IMR-90 (cell line): ENCODE data around the gene CRLF2. TPM values are rescaled to one million over a fixed set of nuclear protein-coding genes. Genes with fewer than 3 reads are reported as not detected.

Source experiments
- ATAC-seq: fragments of 200-7000 bp; cut with Tn5 transposase; 2 replicates; pipeline ENCODE4 v1.9.1; 2020; ENCODE audit warnings: low read depth, mild to moderate bottlenecking, moderate library complexity
- BruUV-seq: library from RNA; stranded (reverse); fragments of 400-500 nt; replicated peaks from 2 replicates; lab custom pipeline; 2021; lab: Mats Ljungman, UMichigan
- CTCF ChIA-PET: fragments of 300-600 bp; formaldehyde crosslinking; extraction: SDS; loops from one replicate; lab custom pipeline; 2021; ENCODE audit warnings: antibody characterized with exemption; lab: Yijun Ruan, JAX
- POLR2A ChIA-PET: fragments of 300-600 bp; sonication (Branson Sonifier 250); formaldehyde crosslinking; loops from one replicate; lab custom pipeline; 2022; ENCODE audit warnings: antibody characterized with exemption; ENCODE audit not compliant: unreplicated experiment; lab: Charles Lee
- DNase-seq: peaks from one replicate; pipeline ENCODE4 v3.0.0; 2013
- H2AFZ ChIP-seq: replicated peaks from 2 replicates; pipeline ENCODE3; 2013; ENCODE audit warnings: low read length, mild to moderate bottlenecking; ENCODE audit not compliant: poor library complexity
- H2AK5ac ChIP-seq: 2 replicates; pipeline ENCODE4 v1.6.1; 2013; ENCODE audit warnings: low read depth, low read length, inconsistent platforms
- H2AK9ac ChIP-seq: replicated peaks from 2 replicates; pipeline ENCODE3; 2013; ENCODE audit warnings: mild to moderate bottlenecking, low read depth, low read length, moderate library complexity; ENCODE audit not compliant: poor library complexity
- H2BK120ac ChIP-seq: 2 replicates; pipeline ENCODE4 v1.6.1; 2013; ENCODE audit warnings: low read depth, low read length, inconsistent platforms
- H2BK15ac ChIP-seq: 3 replicates; pipeline ENCODE4 v1.6.1; 2013; ENCODE audit warnings: low read depth, low read length, inconsistent platforms
- H2BK20ac ChIP-seq: 2 replicates; pipeline ENCODE4 v1.6.1; 2013; ENCODE audit warnings: low read depth, mild to moderate bottlenecking, inconsistent platforms, low read length, moderate library complexity
- H2BK5ac ChIP-seq: 2 replicates; pipeline ENCODE4 v1.6.1; 2013; ENCODE audit warnings: mild to moderate bottlenecking, low read depth, low read length, inconsistent platforms; ENCODE audit not compliant: poor library complexity, severe bottlenecking
- H3K14ac ChIP-seq: replicated peaks from 2 replicates; pipeline ENCODE4 v1.6.1; 2013; ENCODE audit warnings: low read depth, low read length, inconsistent platforms
- H3K18ac ChIP-seq: 2 replicates; pipeline ENCODE4 v1.6.1; 2013; ENCODE audit warnings: low read depth, low read length, control low read depth
- H3K23ac ChIP-seq: 2 replicates; pipeline ENCODE4 v1.6.1; 2013; ENCODE audit warnings: low read depth, low read length, inconsistent platforms
- H3K27ac ChIP-seq: 2 replicates; pipeline ENCODE4 v1.5.1; 2013; ENCODE audit warnings: mild to moderate bottlenecking, control low read depth, low read length; ENCODE audit not compliant: insufficient read depth
- H3K27me3 ChIP-seq: 2 replicates; pipeline ENCODE4 v1.6.1; 2013; ENCODE audit warnings: low read length; ENCODE audit not compliant: control insufficient read depth, insufficient read depth
- H3K36me3 ChIP-seq: 2 replicates; pipeline ENCODE4 v1.6.1; 2013; ENCODE audit warnings: low read length, mixed read lengths; ENCODE audit not compliant: control insufficient read depth, insufficient read depth
- H3K4ac ChIP-seq: 2 replicates; pipeline ENCODE4 v1.6.1; 2013; ENCODE audit warnings: low read depth, low read length, inconsistent platforms
- H3K4me1 ChIP-seq: 2 replicates; pipeline ENCODE4 v1.6.1; 2013; ENCODE audit warnings: low read length, mixed read lengths; ENCODE audit not compliant: control insufficient read depth, insufficient read depth
- H3K4me2 ChIP-seq: 2 replicates; pipeline ENCODE4 v1.6.1; 2013; ENCODE audit warnings: low read depth, mild to moderate bottlenecking, control low read depth, low read length, moderate library complexity
- H3K4me3 ChIP-seq: 2 replicates; pipeline ENCODE4 v1.5.1; 2013; ENCODE audit warnings: low read depth, mild to moderate bottlenecking, control low read depth, low read length, moderate library complexity; ENCODE audit not compliant: insufficient read depth
- H3K56ac ChIP-seq: 2 replicates; pipeline ENCODE4 v1.6.1; 2013; ENCODE audit warnings: low read length, inconsistent platforms; ENCODE audit not compliant: insufficient read depth; ENCODE audit errors: extremely low read depth
- H3K79me1 ChIP-seq, 2 experiments: 2 replicates each; pipeline ENCODE4 v1.6.1; 2013; ENCODE audit warnings: low read length in 2 of 2, inconsistent platforms in 1 of 2, low read depth in 1 of 2
- H3K9ac ChIP-seq: 2 replicates; pipeline ENCODE4 v1.6.1; 2013; ENCODE audit warnings: low read depth, low read length, control low read depth
- H3K9me1 ChIP-seq: 2 replicates; pipeline ENCODE4 v1.6.1; 2013; ENCODE audit warnings: low read length, inconsistent platforms; ENCODE audit not compliant: insufficient read depth
- H3K9me3 ChIP-seq: 2 replicates; pipeline ENCODE4 v1.6.1; 2013; ENCODE audit warnings: low read length; ENCODE audit not compliant: control insufficient read depth, insufficient read depth
- H4K20me1 ChIP-seq: 2 replicates; pipeline ENCODE4 v1.6.1; 2013; ENCODE audit warnings: low read length, inconsistent platforms; ENCODE audit not compliant: insufficient read depth
- H4K5ac ChIP-seq: 2 replicates; pipeline ENCODE4 v1.6.1; 2013; ENCODE audit warnings: mild to moderate bottlenecking, low read depth, low read length, control low read depth
- H4K8ac ChIP-seq, 2 experiments: 2 replicates each; pipeline ENCODE4 v1.6.1; 2013; ENCODE audit warnings: low read depth in 2 of 2, low read length in 2 of 2, control low read depth in 1 of 2, inconsistent platforms in 1 of 2
- H4K91ac ChIP-seq: 2 replicates; pipeline ENCODE4 v1.6.1; 2013; ENCODE audit warnings: low read depth, low read length, inconsistent platforms; ENCODE audit not compliant: insufficient read depth
- BHLHE40 ChIP-seq: fragments of 150-350 bp; IDR thresholded peaks from 2 replicates; pipeline ENCODE4 v1.6.1; 2016; ENCODE audit warnings: mild to moderate bottlenecking, low read depth, low read length
- CEBPB ChIP-seq: IDR thresholded peaks from 2 replicates; pipeline ENCODE4 v1.6.1; 2012; ENCODE audit warnings: low read depth, low read length, improper control_type of control experiment
- CHD1 ChIP-seq: IDR thresholded peaks from 2 replicates; pipeline ENCODE4 v1.6.1; 2012; ENCODE audit warnings: low read depth, low read length, improper control_type of control experiment
- FOS ChIP-seq: fragments of 150-350 bp; IDR thresholded peaks from 2 replicates; pipeline ENCODE4 v1.6.1; 2016; ENCODE audit warnings: low read depth, low read length
- MAFK ChIP-seq: IDR thresholded peaks from 2 replicates; pipeline ENCODE4 v1.6.1; 2012; ENCODE audit warnings: low read depth, low read length, improper control_type of control experiment
- MAZ ChIP-seq: IDR thresholded peaks from 2 replicates; pipeline ENCODE4 v1.6.1; 2012; ENCODE audit warnings: low read depth, mild to moderate bottlenecking, low read length, improper control_type of control experiment, moderate library complexity, borderline replicate concordance
- MXI1 ChIP-seq: IDR thresholded peaks from 2 replicates; pipeline ENCODE4 v1.6.1; 2012; ENCODE audit warnings: low read depth, mild to moderate bottlenecking, low read length, moderate library complexity, borderline replicate concordance
- NFE2L2 ChIP-seq: fragments of 150-350 bp; IDR thresholded peaks from 2 replicates; pipeline ENCODE4 v1.6.1; 2016; ENCODE audit warnings: low read depth, mild to moderate bottlenecking, low read length
- POLR2A ChIP-seq: IDR thresholded peaks from 2 replicates; pipeline ENCODE4 v1.6.1; 2012; ENCODE audit warnings: mild to moderate bottlenecking, low read depth, low read length
- RAD21 ChIP-seq: IDR thresholded peaks from 2 replicates; pipeline ENCODE4 v1.6.1; 2012; ENCODE audit warnings: low read length, improper control_type of control experiment
- RCOR1 ChIP-seq: IDR thresholded peaks from 2 replicates; pipeline ENCODE4 v1.6.1; 2012; ENCODE audit warnings: mild to moderate bottlenecking, low read length, improper control_type of control experiment; ENCODE audit not compliant: insufficient replicate concordance
- RFX5 ChIP-seq: IDR thresholded peaks from 2 replicates; pipeline ENCODE4 v1.8.0; 2012; ENCODE audit warnings: low read depth, mild to moderate bottlenecking, low read length, moderate library complexity
- SMC3 ChIP-seq: fragments of 150-350 bp; IDR thresholded peaks from 2 replicates; pipeline ENCODE4 v1.6.1; 2016; ENCODE audit warnings: low read depth, mild to moderate bottlenecking, antibody characterized with exemption, low read length, moderate library complexity
- USF2 ChIP-seq: fragments of 150-350 bp; IDR thresholded peaks from 2 replicates; pipeline ENCODE4 v1.6.1; 2017; ENCODE audit warnings: mild to moderate bottlenecking, antibody characterized with exemption, low read length, low read depth
- WGBS, 2 experiments: methylation state at CpG; one replicate each; pipeline versions ENCODE4 v1.1.5 to v1.1.7; 2013; ENCODE audit warnings: missing lambda C conversion rate in 2 of 2; ENCODE audit not compliant: insufficient read length in 1 of 2; ENCODE audit errors: extremely low coverage in 2 of 2; 5-methylcytosine and 5-hydroxymethylcytosine counted together
- dilution Hi-C: fragments of 300-500 bp; cut with HindIII; formaldehyde crosslinking; loops from one replicate; pipeline ENCODE4 v1.14.3; 2018; ENCODE audit warnings: low sequenced_read_pairs; ENCODE audit not compliant: unreplicated experiment
- in situ Hi-C: fragments of 300-500 bp; cut with MboI; formaldehyde crosslinking; loops from 3 replicates; pipeline ENCODE4 v1.14.3; 2019; ENCODE audit warnings: low sequenced_read_pairs, inconsistent platforms, mixed read lengths
- intact Hi-C: fragments of 100-400 bp; cut with micrococcal nuclease; formaldehyde crosslinking; loops from 2 replicates; pipeline ENCODE4 v1.10.0; 2022
- polyA plus RNA-seq, 3 experiments: library from polyadenylated mRNA; depleted of rRNA; stranded (reverse); fragments of >200 nt; gene quantifications; 2 replicates each; pipeline ENCODE4 v1.2.3, GENCODE V29; 2012; ENCODE audit warnings: low replicate concordance in 1 of 3
- total RNA-seq: library from RNA; depleted of rRNA; stranded (reverse); fragments of >200 nt; gene quantifications from 2 replicates; pipeline ENCODE4 v1.2.3, GENCODE V29; 2012
- TF ChIP-seq, protein P1 (sequence below): conservative IDR thresholded peaks from 2 replicates; pipeline ENCODE4 v1.5.1; 2012; ENCODE audit warnings: mild to moderate bottlenecking, low read depth, low read length, improper control_type of control experiment
- TF ChIP-seq, protein P2 (sequence below): fragments of 150-350 bp; IDR thresholded peaks from 2 replicates; pipeline ENCODE4 v1.6.1; 2016; ENCODE audit warnings: low read depth, mild to moderate bottlenecking, low read length, moderate library complexity, borderline replicate concordance

CRLF2 gene
- total and polyA plus RNA-seq, 2 of the 4 experiments (the other 2 are of a cell fraction): not detected

- POLR2A ChIA-PET: no interaction called here
- H2AK5ac ChIP-seq: no peak overlapping the region
- H3K36me3 ChIP-seq: no peaks in the 10 kb centered on the region
- no peak overlapping the region for H3K18ac ChIP-seq
- no peak overlapping the region for H3K4me3 ChIP-seq
- ATAC-seq: no peak
- no peak overlapping the region for H3K56ac ChIP-seq
- H3K9me1 ChIP-seq: no peaks in the 10 kb centered on the region
- no peak overlapping the region for H4K91ac ChIP-seq
- dilution Hi-C loops (no loop called here), intact Hi-C loops (no loop called here), in situ Hi-C loops (no loop called here)
- no peak for TF ChIP-seq RAD21
- no peak for TF ChIP-seq MAZ
- TF ChIP-seq, protein P1, sequence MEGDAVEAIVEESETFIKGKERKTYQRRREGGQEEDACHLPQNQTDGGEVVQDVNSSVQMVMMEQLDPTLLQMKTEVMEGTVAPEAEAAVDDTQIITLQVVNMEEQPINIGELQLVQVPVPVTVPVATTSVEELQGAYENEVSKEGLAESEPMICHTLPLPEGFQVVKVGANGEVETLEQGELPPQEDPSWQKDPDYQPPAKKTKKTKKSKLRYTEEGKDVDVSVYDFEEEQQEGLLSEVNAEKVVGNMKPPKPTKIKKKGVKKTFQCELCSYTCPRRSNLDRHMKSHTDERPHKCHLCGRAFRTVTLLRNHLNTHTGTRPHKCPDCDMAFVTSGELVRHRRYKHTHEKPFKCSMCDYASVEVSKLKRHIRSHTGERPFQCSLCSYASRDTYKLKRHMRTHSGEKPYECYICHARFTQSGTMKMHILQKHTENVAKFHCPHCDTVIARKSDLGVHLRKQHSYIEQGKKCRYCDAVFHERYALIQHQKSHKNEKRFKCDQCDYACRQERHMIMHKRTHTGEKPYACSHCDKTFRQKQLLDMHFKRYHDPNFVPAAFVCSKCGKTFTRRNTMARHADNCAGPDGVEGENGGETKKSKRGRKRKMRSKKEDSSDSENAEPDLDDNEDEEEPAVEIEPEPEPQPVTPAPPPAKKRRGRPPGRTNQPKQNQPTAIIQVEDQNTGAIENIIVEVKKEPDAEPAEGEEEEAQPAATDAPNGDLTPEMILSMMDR: no peak
- TF ChIP-seq FOS: no peak
- no peak for TF ChIP-seq RCOR1
- TF ChIP-seq POLR2A: no peak
- no peak for TF ChIP-seq MXI1
- no peak for TF ChIP-seq BHLHE40
- TF ChIP-seq CHD1: no peak
- no peak for TF ChIP-seq CEBPB
- TF ChIP-seq RFX5: no peak
- no peak for TF ChIP-seq USF2
- no peak for TF ChIP-seq MAFK
- no peak for TF ChIP-seq SMC3
- TF ChIP-seq, protein P2, sequence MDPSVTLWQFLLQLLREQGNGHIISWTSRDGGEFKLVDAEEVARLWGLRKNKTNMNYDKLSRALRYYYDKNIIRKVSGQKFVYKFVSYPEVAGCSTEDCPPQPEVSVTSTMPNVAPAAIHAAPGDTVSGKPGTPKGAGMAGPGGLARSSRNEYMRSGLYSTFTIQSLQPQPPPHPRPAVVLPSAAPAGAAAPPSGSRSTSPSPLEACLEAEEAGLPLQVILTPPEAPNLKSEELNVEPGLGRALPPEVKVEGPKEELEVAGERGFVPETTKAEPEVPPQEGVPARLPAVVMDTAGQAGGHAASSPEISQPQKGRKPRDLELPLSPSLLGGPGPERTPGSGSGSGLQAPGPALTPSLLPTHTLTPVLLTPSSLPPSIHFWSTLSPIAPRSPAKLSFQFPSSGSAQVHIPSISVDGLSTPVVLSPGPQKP: no peak
- no peak for TF ChIP-seq NFE2L2
- peaks cover 2% of the 10 kb centered on the region for H3K9me3 ChIP-seq
- H2BK15ac ChIP-seq: no peak overlapping the region
- no peak overlapping the region for H3K4ac ChIP-seq
- H2AFZ ChIP-seq: no peak overlapping the region
- no peak overlapping the region for H3K14ac ChIP-seq
- no peak overlapping the region for H3K9ac ChIP-seq
- no peak overlapping the region for H3K4me2 ChIP-seq
- H4K5ac ChIP-seq: no peak overlapping the region
- H2BK20ac ChIP-seq: no peak overlapping the region
- H4K20me1 ChIP-seq: no peaks in the 10 kb centered on the region
- CTCF ChIA-PET: no interaction called here
- WGBS, 2 experiments: no CpG with 5 or more reads among the region's 3 CpGs
- no peak overlapping the region for H3K23ac ChIP-seq
- H4K8ac ChIP-seq: no peak overlapping the region
- H2BK120ac ChIP-seq: no peak overlapping the region
- BruUV-seq: no TSS peak
- H2BK5ac ChIP-seq: no peak overlapping the region
- H3K4me1 ChIP-seq: no peaks in the 10 kb centered on the region
- no peaks in the 10 kb centered on the region for H3K79me1 ChIP-seq
- H2AK9ac ChIP-seq: no peak overlapping the region
- DNase-seq: no peak
- H3K27ac ChIP-seq: no peak overlapping the region
- H3K27me3 ChIP-seq: no peaks in the 10 kb centered on the region
Observed at GRCh38 chrX:1167918-1168481, 44.4 kb downstream of the CRLF2 start.
